ENCODE measurements around the gene GRIK5. TPM values are rescaled to one million over a fixed set of nuclear protein-coding genes. Genes with fewer than 3 reads are reported as not detected.

GRIK5 gene
- total and polyA plus RNA-seq, 2 donors from 2014 or later: 8.9 to 16.2 TPM

GRCh38 chr19:42024622-42025111 lies 45.3 kb downstream of the GRIK5 start:
- H3K4me3 ChIP-seq (ENCODE audit: low read length in 3 of 3): no peak overlapping the region
- no peaks in the 10 kb centered on the region for H3K27me3 ChIP-seq (ENCODE audit: control insufficient read depth, insufficient read depth, low read length)
- TF ChIP-seq CTCF (IDR thresholded peaks at IDR 0.05; ENCODE audit: borderline replicate concordance, extremely low read depth, insufficient read depth): no peak
- H3K4me1 ChIP-seq (ENCODE audit: control insufficient read depth in 2 of 3, insufficient read depth in 2 of 3, low read depth in 1 of 3, low read length in 3 of 3): no peaks in the 10 kb centered on the region
- no peaks in the 10 kb centered on the region for H3K36me3 ChIP-seq (ENCODE audit: control insufficient read depth in 2 of 3, insufficient read depth in 3 of 3, low read length in 3 of 3)
- DNase-seq (peak in 1 of 5 donors; percentile 62), FAIRE-seq (no peak)
- H3K9me3 ChIP-seq (ENCODE audit: control insufficient read depth in 2 of 3, insufficient read depth in 1 of 3, low read length in 3 of 3): no peaks in the 10 kb centered on the region
- no peak overlapping the region for H3K9ac ChIP-seq (ENCODE audit: low read length in 3 of 3)
- H3K27ac ChIP-seq (ENCODE audit: low read depth in 2 of 2, low read length in 2 of 2): no peak overlapping the region
- intact Hi-C loops (cut with DNase I): no loop called here

- no peak for FAIRE-seq
These were observed 46.1 kb downstream of the GRIK5 start for GRCh38 chr19:42023943-42024260.

GRCh38 chr19:42023121-42023942 lies 46.7 kb downstream of the GRIK5 start:
- H3K9ac ChIP-seq (ENCODE audit: low read length in 3 of 3): no peak overlapping the region
- TF ChIP-seq CTCF (IDR thresholded peaks at IDR 0.05; ENCODE audit: borderline replicate concordance, extremely low read depth, insufficient read depth): no peak
- no peak overlapping the region for H3K27ac ChIP-seq (ENCODE audit: low read depth in 2 of 2, low read length in 2 of 2)
- FAIRE-seq (no peak), DNase-seq (no peak)
- H3K27me3 ChIP-seq (ENCODE audit: control insufficient read depth, insufficient read depth, low read length): no peaks in the 10 kb centered on the region
- intact Hi-C loops (cut with DNase I): no loop called here
- no peaks in the 10 kb centered on the region for H3K36me3 ChIP-seq (ENCODE audit: control insufficient read depth in 2 of 3, insufficient read depth in 3 of 3, low read length in 3 of 3)
- H3K9me3 ChIP-seq (ENCODE audit: control insufficient read depth in 2 of 3, insufficient read depth in 1 of 3, low read length in 3 of 3): no peaks in the 10 kb centered on the region
- no peaks in the 10 kb centered on the region for H3K4me1 ChIP-seq (ENCODE audit: control insufficient read depth in 2 of 3, insufficient read depth in 2 of 3, low read depth in 1 of 3, low read length in 3 of 3)
- no peak overlapping the region for H3K4me3 ChIP-seq (ENCODE audit: low read length in 3 of 3)

More at GRCh38 chr19:42023943-42024260, 46.1 kb downstream of the GRIK5 start:
- Histone ChIP-seq H3K9me3 (ENCODE audit: control insufficient read depth in 2 of 3, insufficient read depth in 1 of 3, low read length in 3 of 3) (no peaks in the 10 kb centered on the region), H3K27me3 (ENCODE audit: control insufficient read depth, insufficient read depth, low read length) (no peaks in the 10 kb centered on the region), H3K4me1 (ENCODE audit: control insufficient read depth in 2 of 3, insufficient read depth in 2 of 3, low read depth in 1 of 3, low read length in 3 of 3) (no peaks in the 10 kb centered on the region), H3K9ac (ENCODE audit: low read length in 3 of 3) (no peak overlapping the region), H3K4me3 (ENCODE audit: low read length in 3 of 3) (no peak overlapping the region), H3K36me3 (ENCODE audit: control insufficient read depth in 2 of 3, insufficient read depth in 3 of 3, low read length in 3 of 3) (no peaks in the 10 kb centered on the region), H3K27ac (ENCODE audit: low read depth in 2 of 2, low read length in 2 of 2) (no peak overlapping the region)
- intact Hi-C loops (cut with DNase I): no loop called here
- DNase-seq: no peak
- no peak for TF ChIP-seq CTCF (IDR thresholded peaks at IDR 0.05; ENCODE audit: borderline replicate concordance, extremely low read depth, insufficient read depth)

Data from kidney (tissue), 14 donors.